SK-N-MC (cell line): ENCODE results near the gene CAMK2G.

Source experiments
- DNase-seq: peaks from one replicate; pipeline ENCODE4 v3.0.0-alpha.2; 2011; ENCODE audit warnings: low read depth, low spot score
- H3K27ac ChIP-seq: fragments of 200-600 bp; sonication (generic); 2 replicates; pipeline ENCODE4 v1.5.1; 2016; ENCODE audit warnings: mixed run types
- H3K36me3 ChIP-seq: fragments of 200-600 bp; sonication (generic); 2 replicates; pipeline ENCODE4 v1.6.1; 2017; ENCODE audit warnings: antibody characterized with exemption, low read length, mixed read lengths; ENCODE audit not compliant: insufficient read depth
- H3K4me3 ChIP-seq: fragments of 200-600 bp; sonication (generic); 2 replicates; pipeline ENCODE4 v1.5.1; 2016
- H3K9ac ChIP-seq: fragments of 200-600 bp; sonication (generic); 2 replicates; pipeline ENCODE4 v1.8.0; 2017; ENCODE audit warnings: mixed run types, mixed read lengths; ENCODE audit not compliant: insufficient read length
- H3K9me3 ChIP-seq: fragments of 200-600 bp; sonication (generic); 2 replicates; pipeline ENCODE4 v1.6.1; 2017; ENCODE audit warnings: low read depth, mild to moderate bottlenecking, antibody characterized with exemption, low read length, moderate library complexity, mixed read lengths
- EZH2 ChIP-seq: fragments of 200-600 bp; sonication (generic); IDR thresholded peaks from one replicate; pipeline ENCODE4 v1.6.1; 2017; ENCODE audit warnings: antibody characterized with exemption
- FOXP2 ChIP-seq: optimal IDR thresholded peaks from 2 replicates; pipeline ENCODE3; 2011; ENCODE audit warnings: mild to moderate bottlenecking, moderate library complexity; ENCODE audit not compliant: insufficient read depth; ENCODE audit errors: extremely low read length, control extremely low read depth
- POLR2AphosphoS5 ChIP-seq: IDR thresholded peaks from 2 replicates; pipeline ENCODE4 v1.6.1; 2012; ENCODE audit warnings: mild to moderate bottlenecking, low read depth, low read length, borderline replicate concordance

Gene CAMK2G

DNA sequence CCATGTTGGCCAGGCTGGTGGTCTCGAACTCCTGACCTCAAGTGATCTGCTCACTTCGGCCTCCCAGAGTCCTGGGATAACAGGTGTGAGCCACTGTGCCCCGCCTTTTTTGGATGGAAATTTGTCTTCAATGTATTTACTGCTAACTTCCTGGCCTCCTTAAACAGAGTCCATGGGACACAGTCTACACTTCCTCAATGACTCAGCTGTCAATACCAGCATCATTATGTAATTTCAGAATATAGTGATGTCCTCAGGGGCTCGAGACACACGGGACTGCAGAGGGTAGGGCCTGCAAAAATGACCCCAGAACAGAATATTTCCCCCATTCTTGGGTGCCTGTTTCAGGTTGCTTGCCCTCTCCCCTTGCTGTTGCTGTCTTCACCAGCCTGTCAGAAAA is 31.1 kb downstream of the CAMK2G start:
- Histone ChIP-seq H3K36me3 (peaks cover 12% of the 10 kb centered on the region; the same call in 1 of the 2 replicates), H3K27ac (no peak overlapping the region), H3K4me3 (no peak overlapping the region), H3K9me3 (no peaks in the 10 kb centered on the region), H3K9ac (no peak overlapping the region)
- TF ChIP-seq EZH2 (no peak), POLR2AphosphoS5 (no peak), FOXP2 (no peak)
- no peak for DNase-seq

DNA sequence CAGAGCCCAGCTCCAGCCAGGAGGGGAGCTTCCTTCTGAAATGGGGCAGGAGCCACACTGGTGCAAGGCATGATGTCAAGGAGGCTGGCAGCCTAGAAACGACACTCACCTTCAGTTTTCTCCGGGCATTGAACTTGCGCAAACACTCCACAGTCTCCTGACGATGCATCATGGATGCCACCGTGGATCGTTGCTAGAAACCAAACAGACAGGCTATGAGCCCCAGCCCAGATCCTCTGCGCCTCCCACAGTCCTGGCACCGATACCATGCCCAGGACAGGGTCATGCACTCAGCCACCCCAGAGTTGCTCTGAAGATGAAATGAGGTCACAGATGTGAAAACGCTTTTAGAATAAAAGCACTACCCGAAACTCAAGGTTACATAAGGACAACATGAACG is 32.0 kb downstream of the CAMK2G start:
- no peak for TF ChIP-seq POLR2AphosphoS5
- TF ChIP-seq FOXP2: no peak
- no peak for TF ChIP-seq EZH2
- no peak overlapping the region for H3K4me3 ChIP-seq
- DNase-seq: no peak
- H3K9me3 ChIP-seq: no peaks in the 10 kb centered on the region
- H3K27ac ChIP-seq: no peak overlapping the region
- H3K9ac ChIP-seq: no peak overlapping the region
- peaks cover 6% of the 10 kb centered on the region; the same call in 1 of the 2 replicates for H3K36me3 ChIP-seq

DNA sequence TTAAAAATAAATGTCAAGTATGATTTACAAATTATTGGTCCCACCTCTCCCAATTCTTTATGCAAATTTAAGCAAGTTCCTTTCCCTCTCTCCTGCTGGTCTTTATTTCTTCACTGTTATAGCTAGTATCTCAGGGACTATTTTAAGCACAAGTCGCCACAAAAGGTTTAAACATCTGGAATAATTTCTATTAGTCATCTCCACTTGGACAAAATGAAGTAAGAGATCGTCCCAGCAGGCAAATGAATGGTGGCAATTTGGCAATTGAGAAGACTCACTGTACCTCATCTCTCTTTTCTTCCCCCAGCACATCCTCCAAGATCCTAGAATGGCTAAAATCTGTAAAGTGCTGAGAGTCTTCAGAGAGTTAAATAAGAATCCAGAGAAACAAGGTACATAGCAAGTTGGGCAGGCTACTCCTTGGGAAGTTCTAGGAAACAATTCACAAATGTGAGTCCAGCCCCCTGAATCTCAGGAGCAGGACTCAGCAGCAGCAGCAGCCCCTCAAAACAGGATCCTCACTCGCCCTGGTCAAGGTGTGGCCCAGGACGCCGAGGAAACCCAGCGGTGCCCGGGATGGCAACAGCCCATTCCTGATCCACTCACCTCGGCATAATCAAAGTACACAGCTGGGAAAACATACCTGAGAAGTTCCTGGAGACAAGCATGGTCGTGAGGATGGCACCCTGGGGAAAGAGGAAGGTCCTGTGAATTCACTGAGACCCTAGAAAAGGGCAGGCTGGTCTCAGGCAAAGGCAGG is 32.6 kb downstream of the CAMK2G start:
- H3K4me3 ChIP-seq: no peak overlapping the region
- no peak for DNase-seq

GRCh38 chr10:73841061-73841421 is 33.3 kb downstream of the CAMK2G start:
- no peak for DNase-seq
- no peaks in the 10 kb centered on the region for H3K9me3 ChIP-seq
- no peak overlapping the region for H3K4me3 ChIP-seq
- H3K9ac ChIP-seq: no peak overlapping the region
- TF ChIP-seq EZH2: no peak
- TF ChIP-seq POLR2AphosphoS5: no peak
- no peak for TF ChIP-seq FOXP2
- no peak overlapping the region for H3K27ac ChIP-seq
- H3K36me3 ChIP-seq: no peaks in the 10 kb centered on the region

More for the DNA sequence above, 32.6 kb downstream of the CAMK2G start:
- TF ChIP-seq EZH2: no peak
- TF ChIP-seq FOXP2: no peak
- no peak for TF ChIP-seq POLR2AphosphoS5
- Histone ChIP-seq H3K9me3 (no peaks in the 10 kb centered on the region), H3K9ac (no peak overlapping the region), H3K36me3 (no peaks in the 10 kb centered on the region; the same call in 1 of the 2 replicates), H3K27ac (no peak overlapping the region)

DNA sequence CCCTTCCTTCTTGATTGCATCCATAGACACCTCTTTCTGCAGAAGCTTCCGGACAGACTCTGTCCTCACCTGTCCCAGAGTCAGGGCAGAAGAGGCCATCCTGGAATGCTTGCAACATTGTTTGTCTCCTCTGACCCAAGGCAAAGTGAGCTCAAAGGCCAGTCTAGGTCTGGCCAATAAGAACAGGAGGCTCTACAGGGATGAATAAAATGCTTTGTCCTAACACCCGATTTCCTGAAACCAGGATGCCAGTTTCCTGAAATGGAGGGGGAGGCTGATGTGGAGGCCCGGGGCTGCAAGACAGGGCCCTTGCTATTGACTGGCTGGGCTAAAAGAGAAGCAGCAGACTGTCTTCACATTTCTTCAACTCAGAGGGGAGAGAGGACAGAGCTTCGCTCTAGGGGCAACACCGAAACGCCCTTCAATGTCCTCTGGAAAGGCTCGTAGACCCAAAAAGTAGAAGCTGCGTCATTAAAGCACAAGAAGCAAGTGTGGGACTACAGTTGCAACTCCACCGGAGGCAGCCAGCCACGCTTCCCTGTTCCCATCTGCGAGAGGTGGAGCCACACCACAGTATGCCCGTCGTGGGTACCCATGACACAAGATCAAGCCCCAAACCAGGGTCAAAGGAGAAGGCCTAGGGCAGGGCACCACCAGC is 33.8 kb downstream of the CAMK2G start:
- no peak for DNase-seq

GRCh38 chr10:73840056-73840402 is 34.3 kb downstream of the CAMK2G start:
- Histone ChIP-seq H3K27ac (no peak overlapping the region), H3K9me3 (no peaks in the 10 kb centered on the region), H3K36me3 (no peaks in the 10 kb centered on the region), H3K4me3 (no peak overlapping the region), H3K9ac (no peak overlapping the region)
- no peak for DNase-seq
- TF ChIP-seq POLR2AphosphoS5: no peak
- TF ChIP-seq FOXP2: no peak
- TF ChIP-seq EZH2: no peak

More for the DNA sequence above, 33.8 kb downstream of the CAMK2G start:
- TF ChIP-seq EZH2 (no peak), FOXP2 (no peak), POLR2AphosphoS5 (no peak)
- no peak overlapping the region for H3K4me3 ChIP-seq
- H3K9ac ChIP-seq: no peak overlapping the region
- no peaks in the 10 kb centered on the region for H3K36me3 ChIP-seq
- H3K27ac ChIP-seq: no peak overlapping the region
- H3K9me3 ChIP-seq: no peaks in the 10 kb centered on the region

DNA sequence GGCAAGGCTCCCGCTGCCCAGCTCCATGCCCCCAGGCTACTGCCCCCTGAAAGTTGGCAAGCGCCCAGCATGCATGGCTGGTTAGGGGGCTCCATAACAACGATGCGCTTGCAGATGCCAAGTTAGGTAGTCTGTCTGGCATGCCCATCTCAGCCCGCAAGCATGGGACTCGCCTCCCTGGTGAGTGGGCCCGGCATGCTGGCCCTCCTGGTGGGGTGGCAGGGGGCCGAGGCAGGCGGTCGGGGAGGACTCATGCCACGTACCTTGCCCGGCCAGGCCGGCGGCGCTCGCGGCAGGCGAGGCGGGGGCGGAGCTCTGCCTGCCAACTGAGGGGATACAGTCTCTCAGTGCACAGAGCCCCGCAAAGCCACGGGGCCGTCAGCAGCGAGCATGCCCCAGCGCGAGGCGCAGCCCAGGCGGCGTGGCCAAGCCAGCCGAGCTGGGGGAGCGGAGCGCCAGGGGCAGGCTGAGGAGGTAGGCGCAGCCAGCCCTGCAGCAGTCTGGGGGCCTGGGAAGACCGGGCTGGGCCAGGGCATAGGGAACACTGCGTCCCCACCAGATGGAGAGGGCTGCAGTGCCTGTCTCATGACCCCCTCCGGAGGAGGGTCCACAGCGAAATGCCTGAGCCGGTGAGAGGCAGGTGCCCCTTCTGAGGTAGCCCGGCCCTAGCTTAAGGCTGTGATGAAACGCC is 34.9 kb downstream of the CAMK2G start:
- Histone ChIP-seq H3K36me3 (no peaks in the 10 kb centered on the region), H3K27ac (no peak overlapping the region), H3K4me3 (no peak overlapping the region), H3K9ac (no peak overlapping the region), H3K9me3 (no peaks in the 10 kb centered on the region)
- TF ChIP-seq FOXP2 (no peak), POLR2AphosphoS5 (no peak), EZH2 (no peak)
- DNase-seq: no peak

GRCh38 chr10:73838827-73839226 is 35.5 kb downstream of the CAMK2G start:
- Histone ChIP-seq H3K4me3 (no peak overlapping the region), H3K9ac (no peak overlapping the region), H3K27ac (no peak overlapping the region), H3K9me3 (no peaks in the 10 kb centered on the region), H3K36me3 (no peaks in the 10 kb centered on the region)
- TF ChIP-seq EZH2 (no peak), POLR2AphosphoS5 (no peak), FOXP2 (no peak)
- DNase-seq: no peak
